HepG2 (cell line): ENCODE measurements around the gene ZNF30. TPM values are rescaled to one million over a fixed set of nuclear protein-coding genes. Genes with fewer than 3 reads are reported as not detected.
"Not testable (repeated sequence)": the region's sequence is repeated elsewhere in the genome, so short reads cannot be mapped to it uniquely, and the experiment has no call there.

ENCODE experiments used
- ATAC-seq: fragments of 200-7000 bp; cut with Tn5 transposase; 3 replicates; pipeline ENCODE4 v1.9.1; 2020; ENCODE audit warnings: mild to moderate bottlenecking, moderate library complexity
- BruUV-seq: library from RNA; stranded (reverse); fragments of 400-500 nt; replicated peaks from 2 replicates; lab custom pipeline; 2021; lab: Mats Ljungman, UMichigan
- CTCF ChIA-PET: fragments of 300-600 bp; formaldehyde crosslinking; extraction: SDS; loops from one replicate; lab custom pipeline; 2021; ENCODE audit warnings: low total read pairs, inconsistent platforms, low intra/inter-chr PET ratio; lab: Yijun Ruan, JAX
- POLR2A ChIA-PET: fragments of 350-600 bp; sonication (Branson Sonifier 250); formaldehyde crosslinking; loops from one replicate; lab custom pipeline; 2020; ENCODE audit warnings: antibody characterized with exemption, inconsistent platforms; lab: Yijun Ruan, JAX
- DNase-seq: peaks from one replicate; pipeline ENCODE4 v3.0.0-alpha.2; 2015; ENCODE audit warnings: low spot score
- FAIRE-seq: peaks from 3 replicates; lab custom pipeline; 2011; peaks lifted over from hg19 to GRCh38; lab: Jason Lieb, UNC
- H2AFZ ChIP-seq: one replicate; pipeline ENCODE4 v1.6.1; 2011; ENCODE audit warnings: low read length, inconsistent platforms
- H3K27ac ChIP-seq: fragments of 300-600 bp; 3 replicates; pipeline ENCODE4 v1.8.0; 2011; ENCODE audit warnings: mixed run types, mild to moderate bottlenecking, mixed read lengths, low read length, inconsistent platforms; ENCODE audit not compliant: insufficient read depth; ENCODE audit errors: extremely low read length
- H3K27me3 ChIP-seq, 2 experiments: fragments of 200-600 bp in 1 of 2; 2 replicates in 1 of 2; 3 replicates in 1 of 2; pipeline versions ENCODE4 v1.6.0 to v1.8.0; 2011; ENCODE audit warnings: low read length in 2 of 2, mild to moderate bottlenecking in 2 of 2, moderate library complexity in 2 of 2, inconsistent platforms in 1 of 2; ENCODE audit not compliant: insufficient read depth in 2 of 2, control insufficient read depth in 1 of 2
- H3K36me3 ChIP-seq, 2 experiments: fragments of 200-600 bp in 1 of 2; replicated peaks in 1 of 2; 2 replicates in 1 of 2; 3 replicates in 1 of 2; pipeline versions ENCODE4 v1.5.1 to v1.8.0; 2011; ENCODE audit warnings: low read length in 2 of 2, inconsistent platforms in 1 of 2; ENCODE audit not compliant: insufficient read depth in 2 of 2, control insufficient read depth in 1 of 2
- H3K4me1 ChIP-seq: 2 replicates; pipeline ENCODE4 v1.5.1; 2012; ENCODE audit warnings: low read length, inconsistent platforms; ENCODE audit not compliant: insufficient read depth
- H3K4me2 ChIP-seq: 2 replicates; pipeline ENCODE4 v1.6.0; 2011; ENCODE audit warnings: low read depth, low read length, inconsistent platforms
- H3K4me3 ChIP-seq, 3 experiments: fragments of 200-600 bp in 1 of 3; sonication (generic), shearing (Covaris generic) in 1 of 3; replicated peaks in 1 of 3; 2 replicates each; pipeline ENCODE4 v1.5.1; 2011 to 2016; ENCODE audit warnings: low read length in 3 of 3, inconsistent platforms in 2 of 3, low read depth in 2 of 3, mild to moderate bottlenecking in 2 of 3, control low read depth in 1 of 3, mixed read lengths in 1 of 3; ENCODE audit not compliant: insufficient read depth in 1 of 3
- H3K79me2 ChIP-seq: one replicate; pipeline ENCODE4 v1.6.1; 2011; ENCODE audit warnings: low read length, inconsistent platforms; ENCODE audit not compliant: insufficient read depth
- H3K9ac ChIP-seq: 2 replicates; pipeline ENCODE4 v1.6.0; 2011; ENCODE audit warnings: mild to moderate bottlenecking, low read depth, low read length, inconsistent platforms; ENCODE audit not compliant: insufficient read depth
- H3K9me3 ChIP-seq: 2 replicates; pipeline ENCODE4 v1.5.1; 2012; ENCODE audit warnings: mild to moderate bottlenecking, low read length
- H4K20me1 ChIP-seq: 2 replicates; pipeline ENCODE4 v1.6.0; 2011; ENCODE audit warnings: inconsistent platforms, mild to moderate bottlenecking, low read length, moderate library complexity; ENCODE audit not compliant: insufficient read depth
- PHF5A ChIP-seq: IDR thresholded peaks from one replicate; pipeline ENCODE4 v1.6.1; 2018; ENCODE audit warnings: low read depth, missing genetic modification reagents; ENCODE audit not compliant: unreplicated experiment
- RNF2 ChIP-seq: fragments of 450-650 bp; conservative IDR thresholded peaks from 2 replicates; pipeline ENCODE4 v1.6.1; 2016; ENCODE audit warnings: low read depth
- ZNF761 ChIP-seq: sonication (generic); formaldehyde crosslinking; conservative IDR thresholded peaks from 2 replicates; pipeline ENCODE4 v1.4.0; 2020; ENCODE audit warnings: mild to moderate bottlenecking, missing genetic modification reagents
- WGBS: methylation state at CpG from one replicate; pipeline ENCODE4 v1.1.6; 2017; ENCODE audit warnings: low lambda C conversion rate; 5-methylcytosine and 5-hydroxymethylcytosine counted together
- in situ Hi-C: cut with HindIII; loops from 2 replicates; pipeline ENCODE4 v1.10.0; 2017; ENCODE audit warnings: low pct_unique_long_range_greater_than_20kb; ENCODE audit not compliant: extremely low pct_ligation_motif_present
- intact Hi-C: fragments of 100-400 bp; cut with micrococcal nuclease; formaldehyde crosslinking; loops from one replicate; pipeline ENCODE4 v1.10.0; 2022; ENCODE audit not compliant: unreplicated experiment
- polyA plus RNA-seq, 8 experiments: library from polyadenylated mRNA; depleted of rRNA in 3 of 8; stranded (reverse) in 7 of 8; unstranded in 1 of 8; fragments of >200 nt; fragmentation: Illumina TruSeq in 4 of 8; extraction: Trizol in 4 of 8; gene quantifications; 2 replicates each; pipeline versions ENCODE4 v1.2.1 to v1.2.3, GENCODE V29; 2011 to 2016; ENCODE audit warnings: low read depth in 4 of 8, missing spikeins in 1 of 8, mixed read lengths in 1 of 8; ENCODE audit not compliant: insufficient read depth in 1 of 8
- total RNA-seq, 5 experiments: library from RNA; depleted of rRNA; stranded (reverse); fragments of >200 nt; fragmentation: Illumina TruSeq; extraction: Trizol; gene quantifications; 2 replicates each; pipeline ENCODE4 v1.2.3, GENCODE V29; 2016; ENCODE audit warnings: low read depth in 1 of 5

ZNF30 gene
- total and polyA plus RNA-seq, 2 of the 13 experiments (the other 11 are each of a cell fraction or from before 2014, with no cell fraction given) = 2.3 to 4.4 TPM

- FAIRE-seq (no peak), ATAC-seq (no peak), DNase-seq (no peak)
- no peak overlapping the region for H3K27ac ChIP-seq
- H2AFZ ChIP-seq = no peak overlapping the region
- peaks cover 17% of the 10 kb centered on the region; the same call in 1 of the 2 replicates for H3K9me3 ChIP-seq
- ChIA-PET POLR2A (no interaction called here), CTCF (no interaction called here)
- intact Hi-C loops = no loop called here
- H3K9ac ChIP-seq = no peak overlapping the region
- no peak for TF ChIP-seq RNF2
- no peak for TF ChIP-seq PHF5A (CRISPR knock-in tag)
- peaks cover 53% of the 10 kb centered on the region for H3K4me1 ChIP-seq
- 62% methylated on average over 6 of the region's 6 CpGs for WGBS
- no peak overlapping the region for H3K4me3 ChIP-seq
- no peak overlapping the region for H3K4me2 ChIP-seq
- in situ Hi-C loops = loop anchor here (5.0 kb wide), 1 partner anchor 43 kb away; no protein-coding TSS in a partner anchor
- peaks cover 1 to 40% of the 10 kb centered on the region in 2 experiments; a peak in 2 of 5 replicates for H3K27me3 ChIP-seq
- H3K36me3 ChIP-seq = no peaks in the 10 kb centered on the region
- no TSS peak for BruUV-seq
- H4K20me1 ChIP-seq = no peaks in the 10 kb centered on the region
- no peaks in the 10 kb centered on the region for H3K79me2 ChIP-seq
These were observed 43.0 kb downstream of the ZNF30 start for GRCh38 chr19:34969721-34970120.

GRCh38 chr19:34970185-34970780, 43.6 kb downstream of the ZNF30 start:
- POLR2A ChIA-PET, H2AFZ ChIP-seq, H3K36me3 ChIP-seq, H3K4me3 ChIP-seq, H3K79me2 ChIP-seq, H3K4me2 ChIP-seq, H3K9ac ChIP-seq: not testable (repeated sequence)
- peaks cover 1 to 40% of the 10 kb centered on the region in 2 experiments; a peak in 2 of 5 replicates for H3K27me3 ChIP-seq
- TF ChIP-seq ZNF761 (CRISPR knock-in tag) = peak; percentile 99
- TF ChIP-seq, all 625 proteins: peak for 1; not testable (repeated sequence) for 624
- CTCF ChIA-PET, DNase-seq, BruUV-seq, FAIRE-seq, H4K20me1 ChIP-seq, H3K27ac ChIP-seq, ATAC-seq, intact Hi-C loops: not testable (repeated sequence)
- in situ Hi-C loops = loop anchor here (5.0 kb wide), 1 partner anchor 42 kb away; no protein-coding TSS in a partner anchor
- 55% methylated on average over 12 of the region's 12 CpGs for WGBS
- Histone ChIP-seq H3K9me3 (peaks cover 17% of the 10 kb centered on the region; the same call in 1 of the 2 replicates), H3K4me1 (peaks cover 53% of the 10 kb centered on the region)
